K562 (cell line): ENCODE results near the gene FOCAD. TPM values are rescaled to one million over a fixed set of nuclear protein-coding genes. Genes with fewer than 3 reads are reported as not detected.

Experiments used
- ATAC-seq: fragments of 200-7000 bp; cut with Tn5 transposase; 3 replicates; pipeline ENCODE4 v1.9.1; 2020; ENCODE audit warnings: moderate library complexity
- BruUV-seq: library from RNA; stranded (reverse); fragments of 400-500 nt; replicated peaks from 2 replicates; lab custom pipeline; 2021; lab: Mats Ljungman, UMichigan
- CTCF ChIA-PET: fragments of 300-600 bp; formaldehyde crosslinking; extraction: SDS; loops from one replicate; lab custom pipeline; 2021; ENCODE audit warnings: low intra/inter-chr PET ratio; lab: Yijun Ruan, JAX
- POLR2A ChIA-PET: fragments of 300-600, 350-650 bp; sonication (Branson Sonifier 250); formaldehyde crosslinking; extraction: SDS; loops from one replicate; lab custom pipeline; 2021; ENCODE audit warnings: antibody characterized with exemption, inconsistent platforms; lab: Yijun Ruan, JAX
- DNase-seq, 4 experiments: peaks; one replicate each; pipeline versions ENCODE4 v3.0.0 to v3.0.0-alpha.2; 2011 to 2018; ENCODE audit warnings: low spot score in 3 of 4, mixed read lengths in 3 of 4; ENCODE audit errors: extremely low read depth in 1 of 4
- FAIRE-seq: peaks from 2 replicates; lab custom pipeline; 2011; peaks lifted over from hg19 to GRCh38; lab: Jason Lieb, UNC
- H2AFZ ChIP-seq: 2 replicates; pipeline ENCODE4 v1.6.0; 2011; ENCODE audit warnings: low read depth, low read length, control low read depth, inconsistent platforms
- H3K27ac ChIP-seq: fragments of 200-600 bp; 3 replicates; pipeline ENCODE4 v1.8.0; 2011; ENCODE audit warnings: low read depth, mild to moderate bottlenecking, control low read depth, inconsistent platforms, low read length, moderate library complexity, mixed read lengths; ENCODE audit errors: extremely low read depth
- H3K27me3 ChIP-seq, 2 experiments: fragments of 300-600 bp in 1 of 2; 2 replicates in 1 of 2; 3 replicates in 1 of 2; pipeline versions ENCODE4 v1.6.0 to v1.8.0; 2011; ENCODE audit warnings: inconsistent platforms in 2 of 2, low read length in 2 of 2, mild to moderate bottlenecking in 1 of 2, mixed read lengths in 1 of 2, moderate library complexity in 1 of 2; ENCODE audit not compliant: control insufficient read depth in 2 of 2, insufficient read depth in 2 of 2
- H3K36me3 ChIP-seq: fragments of 300-600 bp; 3 replicates; pipeline ENCODE4 v1.8.0; 2011; ENCODE audit warnings: mild to moderate bottlenecking, low read length, inconsistent platforms; ENCODE audit not compliant: control insufficient read depth, insufficient read depth
- H3K4me1 ChIP-seq, 2 experiments: fragments of 200-600 bp in 1 of 2; replicated peaks in 1 of 2; 2 replicates in 1 of 2; 3 replicates in 1 of 2; pipeline versions ENCODE4 v1.5.1 to v1.8.0; 2011; ENCODE audit warnings: inconsistent platforms in 2 of 2, low read length in 2 of 2, mild to moderate bottlenecking in 1 of 2, mixed read lengths in 1 of 2, moderate library complexity in 1 of 2; ENCODE audit not compliant: control insufficient read depth in 2 of 2, insufficient read depth in 2 of 2
- H3K4me2 ChIP-seq: 2 replicates; pipeline ENCODE4 v1.6.1; 2011; ENCODE audit warnings: low read length, control low read depth, inconsistent platforms, mixed read lengths; ENCODE audit not compliant: insufficient read depth
- H3K4me3 ChIP-seq: fragments of 200-600 bp; sonication (generic), shearing (Covaris generic); 2 replicates; pipeline ENCODE4 v1.5.1; 2016; ENCODE audit warnings: control low read depth, inconsistent platforms
- H3K79me2 ChIP-seq: fragments of 200-600 bp; 3 replicates; pipeline ENCODE4 v1.8.0; 2011; ENCODE audit warnings: low read length, inconsistent platforms; ENCODE audit not compliant: control insufficient read depth, insufficient read depth
- H3K9ac ChIP-seq, 2 experiments: 2 replicates each; pipeline versions ENCODE4 v1.6.0 to v1.6.1; 2011; ENCODE audit warnings: low read depth in 2 of 2, low read length in 2 of 2, control low read depth in 1 of 2, inconsistent platforms in 1 of 2, mild to moderate bottlenecking in 1 of 2, mixed read lengths in 1 of 2; ENCODE audit not compliant: insufficient read depth in 1 of 2
- H3K9me1 ChIP-seq: one replicate; pipeline ENCODE4 v1.6.0; 2011; ENCODE audit warnings: inconsistent platforms, mild to moderate bottlenecking, low read length, moderate library complexity; ENCODE audit not compliant: control insufficient read depth, insufficient read depth
- H3K9me3 ChIP-seq: replicated peaks from 2 replicates; pipeline ENCODE4 v1.5.1; 2011; ENCODE audit warnings: low read depth, low read length, inconsistent platforms; ENCODE audit not compliant: control insufficient read depth, insufficient read depth
- H4K20me1 ChIP-seq: replicated peaks from 2 replicates; pipeline ENCODE4 v1.6.1; 2011; ENCODE audit warnings: low read length, inconsistent platforms, mixed read lengths; ENCODE audit not compliant: control insufficient read depth, insufficient read depth
- CBFA2T2 ChIP-seq: fragments of 450-650 bp; conservative IDR thresholded peaks from 2 replicates; pipeline ENCODE4 v1.6.1; 2017; ENCODE audit warnings: mild to moderate bottlenecking
- CC2D1A ChIP-seq: fragments of 450-650 bp; IDR thresholded peaks from 2 replicates; pipeline ENCODE4 v1.6.1; 2017; ENCODE audit warnings: mild to moderate bottlenecking
- E2F3 ChIP-seq: fragments of 250-450 bp; sonication (Bioruptor Pico); IDR thresholded peaks from 2 replicates; pipeline ENCODE4 v1.4.0; 2020; ENCODE audit warnings: mild to moderate bottlenecking
- FOSL1 ChIP-seq: fragments of 200-800 bp; sonication (Bioruptor generic); conservative IDR thresholded peaks from 2 replicates; pipeline ENCODE4 v1.6.1; 2016; ENCODE audit warnings: missing genetic modification characterization, missing compliant biosample characterization
- HDGF ChIP-seq: fragments of 450-650 bp; IDR thresholded peaks from 2 replicates; pipeline ENCODE4 v1.6.1; 2016
- KAT8 ChIP-seq: fragments of 450-650 bp; IDR thresholded peaks from 2 replicates; pipeline ENCODE4 v1.6.1; 2016; ENCODE audit warnings: low read depth, mild to moderate bottlenecking
- PCBP1 ChIP-seq: fragments of 200-400 bp; formaldehyde crosslinking; IDR thresholded peaks from 2 replicates; pipeline ENCODE4 v1.6.1; 2018; ENCODE audit warnings: mild to moderate bottlenecking, low read depth, low read length; ENCODE audit not compliant: poor library complexity, severe bottlenecking
- PPARD ChIP-seq: fragments of 250-450 bp; sonication (Bioruptor Pico); IDR thresholded peaks from 2 replicates; pipeline ENCODE4 v1.8.0; 2022; ENCODE audit warnings: inconsistent platforms, mild to moderate bottlenecking, moderate library complexity
- RBM14 ChIP-seq: fragments of 200-400 bp; formaldehyde crosslinking; IDR thresholded peaks from 2 replicates; pipeline ENCODE4 v1.6.1; 2018; ENCODE audit warnings: low read depth, mild to moderate bottlenecking, low read length, moderate library complexity, borderline replicate concordance; ENCODE audit not compliant: insufficient read depth
- TARDBP ChIP-seq: fragments of 450-650 bp; IDR thresholded peaks from 2 replicates; pipeline ENCODE4 v1.6.1; 2016
- TRIM28 ChIP-seq: fragments of 450-650 bp; IDR thresholded peaks from 2 replicates; pipeline ENCODE4 v1.6.1; 2017
- YBX1 ChIP-seq: fragments of 450-650 bp; IDR thresholded peaks from 2 replicates; pipeline ENCODE4 v1.7.1; 2016; ENCODE audit warnings: mild to moderate bottlenecking
- ZBTB1 ChIP-seq: sonication (generic); formaldehyde crosslinking; IDR thresholded peaks from 2 replicates; pipeline ENCODE4 v1.8.1; 2023; ENCODE audit warnings: missing genetic modification reagents, low read depth, mild to moderate bottlenecking, borderline replicate concordance
- ZC3H4 ChIP-seq: sonication (generic); formaldehyde crosslinking; IDR thresholded peaks from 2 replicates; pipeline ENCODE4 v1.9.0; 2021; ENCODE audit warnings: missing genetic modification reagents, borderline replicate concordance
- ZNF589 ChIP-seq: fragments of 200-800 bp; sonication (Bioruptor generic); IDR thresholded peaks from 2 replicates; pipeline ENCODE4 v1.6.1; 2016; ENCODE audit warnings: low read depth, missing genetic modification characterization, missing compliant biosample characterization
- ZSCAN32 ChIP-seq: fragments of 450-650 bp; formaldehyde crosslinking; IDR thresholded peaks from 2 replicates; pipeline ENCODE4 v1.4.0; 2020; ENCODE audit warnings: mild to moderate bottlenecking, moderate library complexity
- WGBS: fragments of 100-300 bp; shearing (Covaris generic); methylation state at CpG from one replicate; pipeline ENCODE4 v1.1.6; 2016; ENCODE audit warnings: low coverage, mixed read lengths; ENCODE audit not compliant: insufficient coverage; ENCODE audit errors: missing lambda C conversion rate; 5-methylcytosine and 5-hydroxymethylcytosine counted together
- in situ Hi-C: fragments of 300-500 bp; cut with MboI; formaldehyde crosslinking; loops from 4 replicates; pipeline ENCODE4 v1.15.0; 2018; ENCODE audit warnings: inconsistent platforms, mixed read lengths
- intact Hi-C: fragments of 100-400 bp; cut with micrococcal nuclease; formaldehyde crosslinking; loops from 2 replicates; pipeline ENCODE4 v1.14.2; 2022
- polyA plus RNA-seq, 8 experiments: library from polyadenylated mRNA; depleted of rRNA in 4 of 8; stranded (reverse) in 5 of 8; unstranded in 3 of 8; fragments of >200 nt; fragmentation: Nextera tagmentation in 2 of 8; fragmentation: Illumina TruSeq in 1 of 8; extraction: Ambion mirVana in 2 of 8; extraction: Trizol in 1 of 8; gene quantifications; 2 replicates each; pipeline versions ENCODE4 v1.2.1 to v1.2.3, GENCODE V29; 2011 to 2014; ENCODE audit warnings: inconsistent platforms in 1 of 8, missing spikeins in 1 of 8
- total RNA-seq, 7 experiments: library from RNA; depleted of rRNA in 6 of 7; stranded (reverse); fragments of >200 nt in 6 of 7; fragmentation: Illumina TruSeq in 2 of 7; extraction: Trizol in 2 of 7; gene quantifications; 2 replicates each; pipeline versions ENCODE4 v1.2.1 to v1.2.3, GENCODE V29; 2011 to 2021; ENCODE audit warnings: low replicate concordance in 1 of 7

Gene FOCAD
- total and polyA plus RNA-seq, 9 of the 15 experiments (the other 6 are each of a cell fraction or from before 2014, with no cell fraction given), result 0.13 to 2.4 (median 1.6) TPM

- Histone ChIP-seq H3K27ac (no peak overlapping the region), H4K20me1 (no peaks in the 10 kb centered on the region), H3K27me3 (no peaks in the 10 kb centered on the region), H3K36me3 (no peaks in the 10 kb centered on the region), H3K4me1 (no peaks in the 10 kb centered on the region), H3K4me2 (no peak overlapping the region), H3K79me2 (no peaks in the 10 kb centered on the region), H3K4me3 (no peak overlapping the region), H3K9me3 (no peaks in the 10 kb centered on the region), H2AFZ (no peak overlapping the region), H3K9me1 (no peaks in the 10 kb centered on the region), H3K9ac (no peak overlapping the region)
- no TSS peak for BruUV-seq
- in situ Hi-C loops (no loop called here), intact Hi-C loops (no loop called here)
- ChIA-PET CTCF (no interaction called here), POLR2A (no interaction called here)
- TF ChIP-seq CC2D1A, result no peak
- TF ChIP-seq TRIM28, result no peak
- no peak for TF ChIP-seq FOSL1
- no peak for TF ChIP-seq ZBTB1
- TF ChIP-seq ZSCAN32 (CRISPR knock-in tag), result no peak
- no peak for TF ChIP-seq TARDBP
- no peak for TF ChIP-seq ZC3H4 (CRISPR knock-in tag)
- TF ChIP-seq PPARD, result no peak
- no peak for TF ChIP-seq RBM14
- TF ChIP-seq PCBP1, result no peak
- no peak for TF ChIP-seq YBX1
- TF ChIP-seq ZNF589 (CRISPR knock-in tag), result no peak
- no peak for TF ChIP-seq KAT8
- TF ChIP-seq E2F3 (CRISPR knock-in tag), result no peak
- no peak for TF ChIP-seq HDGF
- TF ChIP-seq CBFA2T2, result no peak
- no peak for DNase-seq
- no CpG with 5 or more reads among the region's 2 CpGs for WGBS
- ATAC-seq, result no peak
- no peak for FAIRE-seq
Measured at GRCh38 chr9:20880675-20881074, 196.6 kb downstream of the FOCAD start.
